ENCODE measurements around the gene APOBEC3B.
"Not testable (repeated sequence)": the region's sequence is repeated elsewhere in the genome, so short reads cannot be mapped to it uniquely, and the experiment has no call there.

APOBEC3B gene

GRCh38 chr22:38950527-38951295 lies 31.4 kb upstream of the APOBEC3B start:
- no peak overlapping the region for H3K27ac ChIP-seq

GRCh38 chr22:38951734-38952133 lies 30.4 kb upstream of the APOBEC3B start:
- no peak overlapping the region for H3K4me3 ChIP-seq

More at GRCh38 chr22:38950527-38951295, 31.4 kb upstream of the APOBEC3B start:
- H3K4me3 ChIP-seq, result no peak overlapping the region

GRCh38 chr22:38952281-38952993 lies 29.7 kb upstream of the APOBEC3B start:
- Histone ChIP-seq H3K4me3 (no peak overlapping the region), H3K27ac (peak overlapping the region in 6 of 21 experiments; percentile 55 to 79 (median 66))

More at GRCh38 chr22:38951734-38952133, 30.4 kb upstream of the APOBEC3B start:
- peak overlapping the region in 2 of 21 experiments; percentile 17 to 38 for H3K27ac ChIP-seq

GRCh38 chr22:38953091-38953490 lies 29.1 kb upstream of the APOBEC3B start:
- peak overlapping the region in 8 of 21 experiments; percentile 16 to 79 (median 65) for H3K27ac ChIP-seq
- no peak overlapping the region for H3K4me3 ChIP-seq

GRCh38 chr22:38953577-38954413 lies 28.4 kb upstream of the APOBEC3B start:
- H3K27ac ChIP-seq, result peak overlapping the region in 10 of 21 experiments; percentile 16 to 79 (median 60)
- no peak overlapping the region for H3K4me3 ChIP-seq

GRCh38 chr22:38954414-38955043 lies 27.6 kb upstream of the APOBEC3B start:
- Histone ChIP-seq H3K4me3 (no peak overlapping the region), H3K27ac (peak overlapping the region in 7 of 21 experiments; percentile 26 to 79 (median 54))

- no peak overlapping the region for H3K4me3 ChIP-seq
- H3K27ac ChIP-seq, result no peak overlapping the region
These were observed 26.8 kb upstream of the APOBEC3B start for GRCh38 chr22:38955250-38955905.

- Histone ChIP-seq H3K27ac (peak overlapping the region in 1 of 21 experiments; percentile 8), H3K4me3 (no peak overlapping the region)
These were observed 26.2 kb upstream of the APOBEC3B start for GRCh38 chr22:38955926-38956325.

GRCh38 chr22:38956551-38956950 lies 25.6 kb upstream of the APOBEC3B start:
- Histone ChIP-seq H3K27ac (peak overlapping the region in 1 of 21 experiments; percentile 8), H3K4me3 (no peak overlapping the region)

GRCh38 chr22:38957046-38957770 lies 24.9 kb upstream of the APOBEC3B start, which contains the start of gene APOBEC3A:
APOBEC3A (plus strand) TSS chr22:38957609; CDS start chr22:38957692, 83 bp downstream.
- no peak within 1 kb of the TSS for H3K4me3 ChIP-seq
- peak within 1 kb of the TSS in 3 of 21 experiments; percentile 8 to 26 (median 17) for H3K27ac ChIP-seq

- H3K4me3 ChIP-seq, result no peak overlapping the region
- H3K27ac ChIP-seq, result no peak overlapping the region
These were observed 24.1 kb upstream of the APOBEC3B start for GRCh38 chr22:38957808-38958650.

GRCh38 chr22:38958651-38958943 lies 23.6 kb upstream of the APOBEC3B start:
- not testable (repeated sequence) for H3K27ac ChIP-seq, H3K4me3 ChIP-seq

GRCh38 chr22:38959590-38959989 lies 22.6 kb upstream of the APOBEC3B start:
- Histone ChIP-seq H3K27ac (no peak overlapping the region), H3K4me3 (no peak overlapping the region)

GRCh38 chr22:38960673-38961072 lies 21.5 kb upstream of the APOBEC3B start:
- H3K27ac ChIP-seq, H3K4me3 ChIP-seq: not testable (repeated sequence)

GRCh38 chr22:38963291-38963738 lies 18.8 kb upstream of the APOBEC3B start:
- H3K4me3 ChIP-seq, result not testable (repeated sequence)
- H3K27ac ChIP-seq, result peak overlapping the region in 1 of 21 experiments; percentile 49

- H3K27ac ChIP-seq, result no peak overlapping the region
- H3K4me3 ChIP-seq, result no peak overlapping the region
These were observed 18.3 kb upstream of the APOBEC3B start for GRCh38 chr22:38963872-38964271.

GRCh38 chr22:38964306-38964705 lies 17.8 kb upstream of the APOBEC3B start:
- no peak overlapping the region for H3K27ac ChIP-seq

More at GRCh38 chr22:38964306-38964705, 17.8 kb upstream of the APOBEC3B start:
- no peak overlapping the region for H3K4me3 ChIP-seq

Data from skin epidermis (tissue), 12 donors.